Measurements from ENCODE around the gene FARP1.

- TF ChIP-seq, protein P1, sequence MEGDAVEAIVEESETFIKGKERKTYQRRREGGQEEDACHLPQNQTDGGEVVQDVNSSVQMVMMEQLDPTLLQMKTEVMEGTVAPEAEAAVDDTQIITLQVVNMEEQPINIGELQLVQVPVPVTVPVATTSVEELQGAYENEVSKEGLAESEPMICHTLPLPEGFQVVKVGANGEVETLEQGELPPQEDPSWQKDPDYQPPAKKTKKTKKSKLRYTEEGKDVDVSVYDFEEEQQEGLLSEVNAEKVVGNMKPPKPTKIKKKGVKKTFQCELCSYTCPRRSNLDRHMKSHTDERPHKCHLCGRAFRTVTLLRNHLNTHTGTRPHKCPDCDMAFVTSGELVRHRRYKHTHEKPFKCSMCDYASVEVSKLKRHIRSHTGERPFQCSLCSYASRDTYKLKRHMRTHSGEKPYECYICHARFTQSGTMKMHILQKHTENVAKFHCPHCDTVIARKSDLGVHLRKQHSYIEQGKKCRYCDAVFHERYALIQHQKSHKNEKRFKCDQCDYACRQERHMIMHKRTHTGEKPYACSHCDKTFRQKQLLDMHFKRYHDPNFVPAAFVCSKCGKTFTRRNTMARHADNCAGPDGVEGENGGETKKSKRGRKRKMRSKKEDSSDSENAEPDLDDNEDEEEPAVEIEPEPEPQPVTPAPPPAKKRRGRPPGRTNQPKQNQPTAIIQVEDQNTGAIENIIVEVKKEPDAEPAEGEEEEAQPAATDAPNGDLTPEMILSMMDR (conservative IDR thresholded peaks at IDR 0.05) = no peak
- no peak for TF ChIP-seq ZFX (IDR thresholded peaks at IDR 0.05)
Measured at GRCh38 chr13:98206946-98207345, 64.1 kb downstream of the FARP1 start.

Measured in C4-2B (cell line).